H1 (cell line): ENCODE results near the gene ADGRA3. TPM values are rescaled to one million over a fixed set of nuclear protein-coding genes. Genes with fewer than 3 reads are reported as not detected.

ENCODE experiments used
- CTCF ChIA-PET: fragments of 300-600 bp; sonication (Branson Sonifier 250); formaldehyde crosslinking; loops from one replicate; lab custom pipeline; 2021; ENCODE audit not compliant: partially characterized antibody; lab: Charles Lee
- POLR2A ChIA-PET: fragments of 300-600 bp; sonication (Branson Sonifier 250); formaldehyde crosslinking; loops from one replicate; lab custom pipeline; 2021; ENCODE audit warnings: inconsistent platforms; ENCODE audit not compliant: partially characterized antibody; lab: Charles Lee
- DNase-seq, 2 experiments: peaks; one replicate each; pipeline versions ENCODE4 v3.0.0 to v3.0.0-alpha.2; 2010 to 2022; ENCODE audit warnings: low spot score in 2 of 2, low read depth in 1 of 2, mixed read lengths in 1 of 2
- FAIRE-seq: peaks from 2 replicates; lab custom pipeline; 2011; peaks lifted over from hg19 to GRCh38; lab: Jason Lieb, UNC
- H2AFZ ChIP-seq: 2 replicates; pipeline ENCODE4 v1.8.1; 2012; ENCODE audit warnings: low read length, inconsistent platforms
- H2AK5ac ChIP-seq: 2 replicates; pipeline ENCODE4 v1.6.1; 2013; ENCODE audit warnings: low read depth, low read length
- H2BK120ac ChIP-seq: replicated peaks from 2 replicates; pipeline ENCODE3; 2013; ENCODE audit warnings: low read depth, low read length, inconsistent platforms
- H2BK12ac ChIP-seq: 2 replicates; pipeline ENCODE4 v1.6.1; 2013; ENCODE audit warnings: low read depth, low read length
- H2BK15ac ChIP-seq: 2 replicates; pipeline ENCODE4 v1.6.1; 2013; ENCODE audit warnings: low read length
- H2BK20ac ChIP-seq: 2 replicates; pipeline ENCODE4 v1.6.1; 2013; ENCODE audit warnings: low read length
- H2BK5ac ChIP-seq: 2 replicates; pipeline ENCODE4 v1.6.1; 2013; ENCODE audit warnings: low read depth, low read length
- H3K14ac ChIP-seq: 2 replicates; pipeline ENCODE4 v1.6.1; 2013; ENCODE audit warnings: inconsistent platforms; ENCODE audit not compliant: insufficient read length
- H3K18ac ChIP-seq: 2 replicates; pipeline ENCODE4 v1.6.1; 2013; ENCODE audit warnings: low read length; ENCODE audit errors: extremely low read depth
- H3K23ac ChIP-seq: 2 replicates; pipeline ENCODE4 v1.6.1; 2013; ENCODE audit warnings: inconsistent platforms; ENCODE audit not compliant: insufficient read length
- H3K23me2 ChIP-seq: 2 replicates; pipeline ENCODE4 v1.6.1; 2013; ENCODE audit warnings: low read depth, low read length
- H3K27ac ChIP-seq: 2 replicates; pipeline ENCODE4 v1.6.1; 2011; ENCODE audit warnings: low read depth, low read length, inconsistent platforms
- H3K27me3 ChIP-seq, 4 experiments: replicated peaks in 1 of 4; 1 replicate in 1 of 4; 2 replicates in 3 of 4; pipeline versions ENCODE4 v1.6.1 to v1.8.1; 2011 to 2013; ENCODE audit warnings: low read length in 3 of 4, mild to moderate bottlenecking in 3 of 4, inconsistent platforms in 2 of 4, mixed read lengths in 2 of 4, moderate library complexity in 1 of 4; ENCODE audit not compliant: control insufficient read depth in 3 of 4, insufficient read depth in 3 of 4; ENCODE audit errors: extremely low read depth in 1 of 4
- H3K36me3 ChIP-seq, 4 experiments: 2 replicates each; pipeline versions ENCODE4 v1.6.1 to v1.8.1; 2011 to 2013; ENCODE audit warnings: mild to moderate bottlenecking in 4 of 4, low read length in 3 of 4, moderate library complexity in 2 of 4, control low read depth in 1 of 4, inconsistent platforms in 1 of 4; ENCODE audit not compliant: insufficient read depth in 4 of 4, control insufficient read depth in 2 of 4
- H3K4ac ChIP-seq: replicated peaks from 2 replicates; pipeline ENCODE3; 2013; ENCODE audit warnings: low read length, low read depth, mixed read lengths, inconsistent platforms; ENCODE audit not compliant: insufficient read length
- H3K4me1 ChIP-seq, 4 experiments: replicated peaks in 1 of 4; 1 replicate in 1 of 4; 2 replicates in 3 of 4; pipeline versions ENCODE4 v1.6.1 to v1.8.1; 2011 to 2013; ENCODE audit warnings: low read length in 3 of 4, inconsistent platforms in 2 of 4, mixed read lengths in 1 of 4; ENCODE audit not compliant: insufficient read depth in 4 of 4, control insufficient read depth in 3 of 4
- H3K4me2 ChIP-seq, 2 experiments: 2 replicates each; pipeline versions ENCODE4 v1.6.1 to v1.8.1; 2011 to 2013; ENCODE audit warnings: low read depth in 2 of 2, low read length in 2 of 2, control low read depth in 1 of 2, inconsistent platforms in 1 of 2, mild to moderate bottlenecking in 1 of 2; ENCODE audit not compliant: insufficient read depth in 1 of 2
- H3K4me3 ChIP-seq, 4 experiments: fragments of 200-600, 300-600 bp in 1 of 4; sonication (generic), shearing (Covaris generic), sonication (Bioruptor Twin) in 1 of 4; 2 replicates each; pipeline versions ENCODE4 v1.5.1 to v1.8.1; 2011 to 2016; ENCODE audit warnings: low read length in 4 of 4, low read depth in 3 of 4, control low read depth in 2 of 4, inconsistent platforms in 2 of 4, mild to moderate bottlenecking in 2 of 4, mixed read lengths in 1 of 4, moderate library complexity in 1 of 4; ENCODE audit not compliant: insufficient read depth in 2 of 4; ENCODE audit errors: extremely low read depth in 1 of 4
- H3K56ac ChIP-seq: replicated peaks from 2 replicates; pipeline ENCODE3; 2013; ENCODE audit warnings: low read depth, mild to moderate bottlenecking, mixed read lengths, low read length, inconsistent platforms; ENCODE audit not compliant: insufficient read length
- H3K79me1 ChIP-seq: 2 replicates; pipeline ENCODE4 v1.6.1; 2013; ENCODE audit warnings: low read depth, low read length, control low read depth
- H3K79me2 ChIP-seq, 2 experiments: 2 replicates each; pipeline versions ENCODE4 v1.6.1 to v1.8.1; 2012 to 2013; ENCODE audit warnings: low read length in 2 of 2, mild to moderate bottlenecking in 2 of 2, inconsistent platforms in 1 of 2; ENCODE audit not compliant: insufficient read depth in 2 of 2, control insufficient read depth in 1 of 2
- H3K9ac ChIP-seq, 4 experiments: replicated peaks in 1 of 4; 1 replicate in 1 of 4; 2 replicates in 3 of 4; pipeline versions ENCODE4 v1.6.1 to v1.8.1; 2011 to 2013; ENCODE audit warnings: low read depth in 3 of 4, low read length in 3 of 4, control low read depth in 2 of 4, mild to moderate bottlenecking in 2 of 4, moderate library complexity in 2 of 4, inconsistent platforms in 1 of 4; ENCODE audit errors: extremely low read depth in 1 of 4
- H3K9me3 ChIP-seq, 2 experiments: 2 replicates each; pipeline versions ENCODE4 v1.6.1 to v1.8.1; 2012 to 2013; ENCODE audit warnings: mild to moderate bottlenecking in 2 of 2, moderate library complexity in 2 of 2, control low read depth in 1 of 2, inconsistent platforms in 1 of 2, low read depth in 1 of 2, low read length in 1 of 2, mixed read lengths in 1 of 2; ENCODE audit not compliant: insufficient read depth in 2 of 2
- H4K20me1 ChIP-seq, 2 experiments: replicated peaks in 1 of 2; 2 replicates each; pipeline versions ENCODE3 to v1.8.1; 2011 to 2013; ENCODE audit warnings: inconsistent platforms in 2 of 2, low read length in 2 of 2, mild to moderate bottlenecking in 1 of 2; ENCODE audit not compliant: insufficient read depth in 2 of 2, control insufficient read depth in 1 of 2
- H4K5ac ChIP-seq: 2 replicates; pipeline ENCODE4 v1.6.1; 2013; ENCODE audit warnings: low read length, low read depth, mixed read lengths, inconsistent platforms; ENCODE audit not compliant: insufficient read length
- H4K8ac ChIP-seq: 2 replicates; pipeline ENCODE4 v1.8.0; 2013; ENCODE audit warnings: mild to moderate bottlenecking, moderate library complexity, low read length, inconsistent platforms; ENCODE audit not compliant: insufficient read depth; ENCODE audit errors: extremely low read depth
- H4K91ac ChIP-seq: replicated peaks from 2 replicates; pipeline ENCODE3; 2013; ENCODE audit warnings: low read length, mixed read lengths, inconsistent platforms; ENCODE audit not compliant: insufficient read length
- CBX5 ChIP-seq: fragments of 300-800, 300-1000 bp; sonication (generic); IDR thresholded peaks from 2 replicates; pipeline ENCODE4 v1.7.1; 2016; ENCODE audit warnings: antibody characterized with exemption, low read length, low read depth
- NRF1 ChIP-seq: IDR thresholded peaks from 2 replicates; pipeline ENCODE4 v1.6.1; 2011; ENCODE audit warnings: mild to moderate bottlenecking, low read depth, low read length, improper control_type of control experiment
- RFX5 ChIP-seq: IDR thresholded peaks from 2 replicates; pipeline ENCODE4 v1.6.1; 2011; ENCODE audit warnings: low read depth, low read length, improper control_type of control experiment, borderline replicate concordance
- TAF7 ChIP-seq: optimal IDR thresholded peaks from 2 replicates; pipeline ENCODE3; 2011; ENCODE audit warnings: low read depth, mild to moderate bottlenecking, inconsistent platforms, low read length, moderate library complexity, borderline replicate concordance
- WGBS, 2 experiments: shearing (Covaris generic) in 1 of 2; methylation state at CpG; one replicate each; pipeline versions ENCODE4 v1.1.6 to v1.1.7; 2013 to 2015; ENCODE audit warnings: low lambda C conversion rate in 2 of 2, mixed read lengths in 2 of 2, inconsistent platforms in 1 of 2, low coverage in 1 of 2, missing lambda C conversion rate in 1 of 2; ENCODE audit not compliant: insufficient replicate concordance in 2 of 2, insufficient coverage in 1 of 2, insufficient read length in 1 of 2; ENCODE audit errors: extremely low coverage in 1 of 2, missing lambda C conversion rate in 1 of 2; 5-methylcytosine and 5-hydroxymethylcytosine counted together
- polyA plus RNA-seq, 7 experiments: library from polyadenylated mRNA; depleted of rRNA in 3 of 7; stranded (reverse) in 5 of 7; unstranded in 2 of 7; fragments of >200 nt in 5 of 7; fragments of 200-250 nt in 2 of 7; gene quantifications; 1 replicate in 5 of 7; 2 replicates in 1 of 7; 4 replicates in 1 of 7; pipeline versions ENCODE4 v1.2.1 to v1.2.3, GENCODE V29; 2011 to 2013; ENCODE audit warnings: missing spikeins in 2 of 7, mixed read lengths in 2 of 7
- total RNA-seq: library from RNA; stranded (reverse); fragmentation: NEBNext Ultra II Directional; extraction: Animal tissue kit (Norgen Biotek cat#: 25700); gene quantifications from 2 replicates; pipeline ENCODE4 v1.2.1, GENCODE V29; 2021

ADGRA3 gene
- total and polyA plus RNA-seq, 2 of the 8 experiments (the other 6 are each of a cell fraction or from before 2014, with no cell fraction given) = 31.5 to 63.0 TPM

- ChIA-PET POLR2A (interaction anchor here (1.5 kb wide), 1 partner anchor 16 kb away, joined by 4 read pairs; the partner anchor contains the start of gene ADGRA3), CTCF (no interaction called here)
- Histone ChIP-seq H3K79me1 (no peaks in the 10 kb centered on the region), H2AK5ac (no peak overlapping the region), H3K27ac (no peak overlapping the region), H3K18ac (no peak overlapping the region), H2BK15ac (no peak overlapping the region), H3K9me3 (peaks cover 15 to 25% of the 10 kb centered on the region in 2 experiments), H3K4me2 (no peak overlapping the region), H3K27me3 (no peaks in the 10 kb centered on the region), H4K20me1 (no peaks in the 10 kb centered on the region), H4K91ac (no peak overlapping the region), H3K56ac (no peak overlapping the region), H3K23ac (no peak overlapping the region), H2BK12ac (no peak overlapping the region), H3K4me1 (no peaks in the 10 kb centered on the region), H2BK5ac (no peak overlapping the region), H2BK120ac (no peak overlapping the region), H3K36me3 (peaks cover 0 to 3% (median 0%) of the 10 kb centered on the region in 4 experiments; a peak in 2 of 8 replicates), H3K4me3 (no peak overlapping the region), H3K4ac (no peak overlapping the region), H4K5ac (no peak overlapping the region), H3K23me2 (no peaks in the 10 kb centered on the region), H2AFZ (no peak overlapping the region), H4K8ac (no peak overlapping the region), H3K9ac (no peak overlapping the region), H2BK20ac (no peak overlapping the region), H3K14ac (no peak overlapping the region), H3K79me2 (no peaks in the 10 kb centered on the region)
- FAIRE-seq = no peak
- TF ChIP-seq CBX5 = no peak
- TF ChIP-seq NRF1 = no peak
- no peak for TF ChIP-seq RFX5
- no peak for TF ChIP-seq TAF7
- DNase-seq = no peak
- 83% methylated on average over 1 of the region's 1 CpG; no CpG with 5 or more reads in 1 of the 2 experiments for WGBS, 2 experiments
These were observed 16.3 kb upstream of the ADGRA3 start for GRCh38 chr4:22532117-22532516.
